ENCODE results near the gene GDPD3. TPM values are rescaled to one million over a fixed set of nuclear protein-coding genes. Genes with fewer than 3 reads are reported as not detected.

GDPD3 gene
- total and polyA plus RNA-seq, 2 experiments from 2014 or later, result 0.94 to 1.4 TPM

GRCh38 chr16:30142672-30143346 lies 29.5 kb upstream of the GDPD3 start:
- no peaks in the 10 kb centered on the region for H4K20me1 ChIP-seq (replicated peaks; ENCODE audit: insufficient read depth)
- no peak overlapping the region for H3K27ac ChIP-seq (ENCODE audit: low read depth)
- Mint-ChIP-seq H3K27ac (no peak overlapping the region), H3K4me1 (no peaks in the 10 kb centered on the region), H3K9me3 (no peaks in the 10 kb centered on the region), H3K4me3 (no peak overlapping the region), H3K27me3 (ENCODE audit: insufficient read depth, low read depth, poor library complexity) (peaks cover 1% of the 10 kb centered on the region), H3K36me3 (ENCODE audit: low read depth) (no peaks in the 10 kb centered on the region)
- H3F3A ChIP-seq (replicated peaks; ENCODE audit: low read depth), result no peaks in the 10 kb centered on the region
- no peaks in the 10 kb centered on the region for H3K79me2 ChIP-seq (replicated peaks; ENCODE audit: insufficient read depth)
- DNase-seq (ENCODE audit: low spot score) (peak; percentile 50), ATAC-seq (peak; percentile 66)
- H3K4me3 ChIP-seq, result no peak overlapping the region
- H3K4me2 ChIP-seq, result no peak overlapping the region
- H2AFZ ChIP-seq, result no peak overlapping the region
- H3K4me1 ChIP-seq (ENCODE audit: insufficient read depth), result no peaks in the 10 kb centered on the region
- H3K36me3 ChIP-seq (ENCODE audit: insufficient read depth), result no peaks in the 10 kb centered on the region
- TF ChIP-seq CTCF (conservative IDR thresholded peaks at IDR 0.05; ENCODE audit: low read depth in 2 of 2) (peak in 1 of 2 experiments; percentile 67; a peak in 3 of 4 replicates), ZNF331 (CRISPR knock-in tag; IDR thresholded peaks at IDR 0.05; ENCODE audit: low read depth) (no peak)
- no peaks in the 10 kb centered on the region for H3K9me2 ChIP-seq (ENCODE audit: insufficient read depth)
- H3K27me3 ChIP-seq (ENCODE audit: insufficient read depth), result no peaks in the 10 kb centered on the region

- Mint-ChIP-seq H3K4me1 (no peaks in the 10 kb centered on the region), H3K27ac (no peak overlapping the region), H3K27me3 (ENCODE audit: insufficient read depth, low read depth, poor library complexity) (peaks cover 1% of the 10 kb centered on the region), H3K9me3 (no peaks in the 10 kb centered on the region), H3K36me3 (ENCODE audit: low read depth) (no peaks in the 10 kb centered on the region), H3K4me3 (no peak overlapping the region)
- H2AFZ ChIP-seq, result no peak overlapping the region
- no peak overlapping the region for H3K4me2 ChIP-seq
- no peaks in the 10 kb centered on the region for H3F3A ChIP-seq (replicated peaks; ENCODE audit: low read depth)
- H3K27me3 ChIP-seq (ENCODE audit: insufficient read depth), result no peaks in the 10 kb centered on the region
- DNase-seq (ENCODE audit: low spot score) (no peak), ATAC-seq (no peak)
- no peaks in the 10 kb centered on the region for H4K20me1 ChIP-seq (replicated peaks; ENCODE audit: insufficient read depth)
- H3K9me2 ChIP-seq (ENCODE audit: insufficient read depth), result no peaks in the 10 kb centered on the region
- H3K4me3 ChIP-seq, result no peak overlapping the region
- H3K36me3 ChIP-seq (ENCODE audit: insufficient read depth), result no peaks in the 10 kb centered on the region
- no peaks in the 10 kb centered on the region for H3K79me2 ChIP-seq (replicated peaks; ENCODE audit: insufficient read depth)
- H3K27ac ChIP-seq (ENCODE audit: low read depth), result no peak overlapping the region
- H3K4me1 ChIP-seq (ENCODE audit: insufficient read depth), result no peaks in the 10 kb centered on the region
- no peak for TF ChIP-seq POLR2AphosphoS5 (IDR thresholded peaks at IDR 0.05; ENCODE audit: low read depth)
- no peak for TF ChIP-seq NANOG (IDR thresholded peaks at IDR 0.05; ENCODE audit: borderline replicate concordance)
- no peak for TF ChIP-seq ZNF331 (CRISPR knock-in tag; IDR thresholded peaks at IDR 0.05; ENCODE audit: low read depth)
- TF ChIP-seq REST (IDR thresholded peaks at IDR 0.05; ENCODE audit: unreplicated experiment), result no peak
- no peak for TF ChIP-seq EZH2 (IDR thresholded peaks at IDR 0.05; ENCODE audit: low read depth, unreplicated experiment)
- TF ChIP-seq ETS1 (IDR thresholded peaks at IDR 0.05), result no peak
- no peak for TF ChIP-seq CREB1 (CRISPR knock-in tag; IDR thresholded peaks at IDR 0.05; ENCODE audit: low read depth)
- TF ChIP-seq EZH2phosphoT487 (IDR thresholded peaks at IDR 0.05; ENCODE audit: unreplicated experiment), result no peak
Measured at GRCh38 chr16:30141750-30142149, 28.4 kb upstream of the GDPD3 start.
